GM21381 (cell line): Measurements from ENCODE around the gene HIPK4.
"Not testable (repeated sequence)": the region's sequence is repeated elsewhere in the genome, so short reads cannot be mapped to it uniquely, and the experiment has no call there.

ENCODE experiments used
- ATAC-seq: cut with Tn5 transposase; IDR thresholded peaks from one replicate; pipeline ENCODE4 v1.9.1; 2021; ENCODE audit warnings: mild to moderate bottlenecking, moderate library complexity; ENCODE audit not compliant: unreplicated experiment

Gene HIPK4

DNA sequence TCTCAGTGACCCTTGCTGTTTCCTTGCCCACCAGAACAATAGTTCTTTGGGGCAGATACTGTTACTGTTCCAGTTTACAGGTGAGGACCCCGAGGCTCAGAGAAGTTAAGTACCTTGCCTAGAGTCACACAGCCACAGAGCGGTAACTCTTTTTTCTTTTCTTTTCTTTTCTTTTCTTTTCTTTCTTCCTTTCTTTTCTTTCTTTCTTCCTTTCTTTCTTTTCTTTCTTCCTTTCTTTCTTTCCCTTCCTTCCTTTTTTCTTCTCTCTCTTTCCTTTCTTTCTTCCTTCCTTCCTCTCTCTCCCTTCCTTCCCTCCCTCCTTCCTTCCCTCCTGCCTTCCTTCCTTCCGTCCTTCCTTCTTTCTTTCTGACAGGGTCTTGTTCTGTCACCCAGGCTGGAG is 28.1 kb upstream of the HIPK4 start:
- ATAC-seq = no peak

DNA sequence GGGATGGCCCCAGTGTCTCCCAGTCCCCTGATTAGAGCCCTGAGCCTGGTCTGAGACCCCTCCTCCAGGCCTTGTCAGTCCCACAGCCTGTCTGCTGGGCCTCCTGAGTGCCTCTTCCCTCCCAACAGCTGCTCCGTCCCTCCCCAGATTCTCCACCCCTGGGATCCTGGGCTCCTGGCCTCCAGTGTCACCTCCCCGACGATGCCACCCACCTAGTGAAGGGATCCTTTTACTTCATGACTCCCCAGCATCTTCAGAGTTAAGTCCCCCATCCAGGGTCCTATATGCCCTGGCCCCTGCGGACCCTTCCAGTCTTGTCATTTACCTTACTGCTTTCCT is 27.6 kb upstream of the HIPK4 start:
- ATAC-seq = no peak

DNA sequence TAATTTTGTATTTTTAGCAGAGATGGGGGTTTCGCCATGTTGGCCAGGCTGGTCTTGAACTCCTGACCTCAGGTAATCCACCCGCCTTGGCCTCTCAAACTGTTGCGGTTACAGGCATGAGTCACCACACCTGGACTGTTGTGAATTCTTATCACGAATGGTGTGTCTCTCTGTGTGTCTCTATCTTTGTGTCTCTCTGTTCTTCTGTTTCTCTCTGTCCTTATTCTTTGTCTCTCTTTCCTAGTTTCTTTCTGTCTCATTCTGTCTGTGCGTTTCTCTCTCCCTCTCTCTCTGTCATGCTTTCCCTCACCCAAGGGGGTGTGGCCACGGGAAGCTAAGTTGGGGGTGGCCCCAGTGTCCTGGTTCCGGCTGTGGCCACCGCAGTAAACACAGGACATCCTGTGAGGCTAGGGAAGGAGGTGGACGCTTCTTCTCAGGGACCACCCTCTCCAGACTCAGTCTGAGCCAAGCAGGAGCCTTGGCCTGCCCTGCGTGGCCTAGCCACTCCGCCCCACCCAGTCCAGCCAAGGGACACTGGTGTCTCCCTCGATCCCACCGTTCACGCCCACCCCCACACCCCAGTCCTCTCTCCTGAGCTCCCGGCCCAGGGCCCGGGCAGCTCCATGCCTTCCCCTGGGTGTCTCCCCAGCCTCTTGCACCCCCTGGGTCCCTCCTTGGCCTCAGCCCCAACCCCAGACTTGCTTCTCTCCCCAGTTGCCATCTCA is 27.1 kb upstream of the HIPK4 start:
- no peak for ATAC-seq

DNA sequence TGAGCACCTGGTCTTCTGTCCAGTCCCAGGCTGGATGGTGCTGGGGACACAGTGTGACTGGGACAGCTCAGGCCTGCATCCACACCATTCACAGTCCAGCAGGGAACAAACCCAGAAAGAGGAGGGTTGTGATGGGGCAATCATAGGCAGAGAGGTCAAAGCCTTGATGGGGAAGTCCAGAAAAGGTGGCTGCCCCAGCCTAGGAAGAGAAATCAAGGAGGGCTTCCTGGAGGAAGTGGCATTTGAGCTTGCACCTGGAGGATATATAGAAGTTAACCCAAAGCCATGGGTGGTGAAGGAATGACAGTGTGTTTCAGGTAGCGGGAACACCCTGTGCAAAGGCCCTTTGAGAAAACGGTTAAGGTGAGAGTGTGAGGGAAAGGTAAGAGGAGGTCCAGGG is 25.8 kb upstream of the HIPK4 start:
- no peak for ATAC-seq

DNA sequence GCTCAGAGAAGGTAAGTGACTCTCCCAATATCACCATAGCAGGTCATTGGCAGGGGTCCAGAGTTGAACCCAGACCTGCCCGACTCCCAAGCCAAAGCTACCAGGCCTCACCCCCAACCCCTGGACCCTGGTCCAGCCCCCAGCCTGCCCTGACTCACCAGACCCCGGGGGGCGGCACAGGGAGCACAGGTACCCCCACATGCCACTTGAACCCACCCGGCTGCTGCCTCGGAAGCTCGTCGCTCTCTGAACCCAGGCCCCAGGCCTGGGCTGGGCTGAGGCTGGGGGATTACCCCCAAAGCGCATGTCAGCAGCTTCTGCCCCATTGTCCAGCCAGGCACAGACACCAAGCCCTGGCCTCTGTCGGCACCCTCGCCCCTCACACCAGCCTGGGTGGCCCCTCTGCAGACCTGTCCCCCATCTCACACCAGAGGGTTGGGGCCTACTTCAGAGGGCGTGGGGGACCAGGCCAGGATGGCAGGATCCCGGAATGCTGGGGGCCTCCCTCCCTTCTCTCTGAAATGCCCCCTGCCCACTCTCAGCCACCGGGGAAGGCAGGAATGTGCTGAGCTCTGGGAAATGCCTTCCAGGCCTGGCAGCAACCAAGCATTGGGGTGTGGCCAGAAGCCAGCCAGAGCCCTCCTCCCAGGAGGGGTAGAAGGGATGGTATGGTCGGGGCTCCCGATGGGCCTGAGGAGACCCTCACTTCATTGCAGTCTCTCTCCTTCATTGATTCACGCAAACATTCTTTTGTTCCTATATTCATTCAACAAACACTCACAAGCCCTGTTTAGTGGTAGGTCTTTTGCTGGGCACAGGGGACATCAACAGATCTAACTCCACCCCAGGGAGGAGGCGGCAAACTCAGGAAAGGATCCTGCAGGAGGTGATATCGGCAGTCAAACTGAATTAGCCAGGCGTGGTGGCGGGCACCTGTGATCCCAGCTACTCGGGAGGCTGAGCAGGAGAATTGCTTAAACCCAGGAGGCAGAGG is 24.9 kb upstream of the HIPK4 start:
- no peak for ATAC-seq

DNA sequence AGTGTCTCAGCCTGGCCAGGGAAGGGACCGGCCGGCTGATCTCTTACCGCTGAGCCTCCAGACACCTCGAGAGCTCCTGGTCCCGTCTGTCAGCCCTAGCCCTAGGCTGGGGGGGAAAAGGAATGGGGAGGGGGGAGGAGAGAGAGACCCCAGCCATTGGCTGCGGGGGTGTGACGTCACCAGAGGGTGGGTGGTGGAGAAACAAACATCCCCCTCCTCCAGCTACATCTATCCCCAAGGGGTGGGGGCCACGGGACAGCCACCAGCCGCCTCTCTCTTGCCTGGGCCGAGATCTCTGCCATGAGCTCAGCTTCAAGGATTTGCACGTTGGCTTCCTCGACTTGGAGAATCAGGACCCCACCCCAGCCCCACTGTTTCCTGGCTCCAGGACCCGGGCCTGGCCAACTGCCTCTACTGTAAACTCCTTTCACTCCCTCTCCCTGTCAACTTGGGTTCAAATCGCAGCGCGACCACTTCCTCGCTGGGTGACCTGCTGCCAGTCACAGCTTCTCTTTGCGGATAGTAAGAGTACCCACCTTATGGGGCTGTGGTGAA is 23.4 kb upstream of the HIPK4 start, which contains the start of gene PRX:
TSS of gene PRX (minus strand) at position 88 of the 555 bp plus-strand sequence. CDS start 5,446 bp downstream, outside the sequence.
- ATAC-seq = no peak

DNA sequence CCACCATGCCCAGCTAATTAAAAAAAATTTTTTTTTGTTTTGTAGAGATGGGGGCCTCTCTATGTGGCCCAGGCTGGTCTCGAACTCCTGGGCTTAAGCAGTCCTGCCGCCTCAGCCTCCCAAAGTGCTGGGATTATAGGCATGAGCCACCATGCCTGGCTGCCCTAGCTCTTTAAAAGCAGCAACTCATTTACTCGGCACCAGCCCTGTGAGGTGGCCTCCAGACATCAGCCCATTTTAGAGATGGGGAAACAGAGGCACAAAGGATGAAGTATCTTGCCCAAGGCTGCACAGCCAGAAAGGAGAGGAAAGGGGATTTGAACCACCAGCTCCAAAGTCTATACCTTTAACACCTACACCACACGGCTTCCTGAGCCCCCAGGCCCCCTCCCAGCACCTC is 22.9 kb upstream of the HIPK4 start:
- ATAC-seq = no peak

DNA sequence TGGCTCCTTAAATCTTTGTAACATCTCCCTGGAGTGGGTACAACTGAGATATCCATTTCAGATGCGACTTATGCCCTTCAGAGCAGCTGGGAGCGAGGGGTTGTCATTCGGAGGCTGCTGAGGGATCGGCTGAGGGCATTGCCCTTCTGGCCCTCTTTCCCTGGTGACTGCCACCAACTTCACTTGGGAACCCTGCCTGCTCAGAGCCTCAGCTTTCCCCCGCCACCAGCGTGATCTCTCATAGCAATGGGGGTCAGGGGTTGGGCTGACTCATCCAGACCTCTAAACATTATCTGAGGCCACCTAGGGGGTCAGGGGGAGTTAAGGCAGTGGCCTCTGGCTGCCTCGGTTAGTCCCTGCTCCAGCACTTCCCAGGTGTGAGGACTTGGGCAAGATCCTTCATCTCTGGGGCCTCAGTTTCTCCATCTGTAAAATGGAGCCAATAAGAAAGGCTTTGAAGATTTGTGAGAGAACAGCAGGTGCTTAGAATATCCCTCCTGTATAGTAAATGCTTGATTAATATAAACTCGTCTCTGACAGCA is 22.0 kb upstream of the HIPK4 start:
- no peak for ATAC-seq

DNA sequence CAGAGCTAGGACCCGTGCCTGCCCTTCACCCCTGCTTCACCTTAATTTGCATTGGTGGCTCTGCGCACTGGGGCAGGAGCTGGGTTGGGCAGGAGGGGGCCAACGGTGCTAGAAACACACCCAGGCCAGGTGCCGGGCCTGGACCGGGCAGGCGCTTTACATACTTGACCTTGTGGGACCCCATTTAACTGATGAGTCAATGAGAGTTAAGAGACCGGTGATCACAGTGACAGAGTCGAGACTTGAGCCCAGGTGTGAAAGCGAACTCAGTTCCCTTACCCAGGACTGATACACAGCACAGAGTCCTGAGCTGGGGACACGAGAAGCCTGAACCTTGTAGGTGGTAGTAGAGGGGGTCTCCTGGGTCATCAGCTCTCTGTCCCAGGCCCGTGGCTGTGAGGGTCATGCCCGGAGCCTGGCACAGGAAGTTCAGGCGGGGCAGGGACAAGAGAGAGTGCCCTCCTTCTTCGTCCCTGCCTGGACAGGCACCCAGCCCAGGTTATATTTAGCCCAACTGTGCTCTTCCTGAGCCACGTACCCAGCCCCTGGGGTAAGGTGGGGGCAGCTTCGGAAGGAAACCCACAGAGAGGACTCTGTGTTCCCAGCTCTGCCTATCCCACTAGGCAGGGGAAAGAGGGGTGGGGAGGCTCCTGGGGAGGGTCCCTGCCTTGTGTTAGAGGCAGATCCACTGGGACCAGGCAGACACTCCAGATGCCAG is 21.3 kb upstream of the HIPK4 start:
- ATAC-seq = no peak

DNA sequence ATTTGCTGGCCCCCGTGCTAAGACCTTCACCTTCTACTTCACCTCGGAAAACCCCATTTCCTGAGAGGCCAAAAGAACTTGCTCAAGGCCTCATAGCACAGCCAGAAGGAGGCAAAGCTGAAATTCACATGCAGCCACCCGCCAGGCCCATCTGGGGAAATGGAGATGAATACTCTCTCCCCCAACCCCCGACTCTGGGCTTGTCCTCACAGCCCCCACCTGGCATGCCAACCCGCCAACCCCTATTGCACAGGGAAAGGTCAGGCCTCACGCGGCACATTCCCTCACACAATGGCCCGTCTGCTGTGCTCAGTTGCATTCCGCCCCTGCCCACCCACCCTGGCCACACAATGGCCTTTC is 20.0 kb upstream of the HIPK4 start:
- no peak for ATAC-seq

DNA sequence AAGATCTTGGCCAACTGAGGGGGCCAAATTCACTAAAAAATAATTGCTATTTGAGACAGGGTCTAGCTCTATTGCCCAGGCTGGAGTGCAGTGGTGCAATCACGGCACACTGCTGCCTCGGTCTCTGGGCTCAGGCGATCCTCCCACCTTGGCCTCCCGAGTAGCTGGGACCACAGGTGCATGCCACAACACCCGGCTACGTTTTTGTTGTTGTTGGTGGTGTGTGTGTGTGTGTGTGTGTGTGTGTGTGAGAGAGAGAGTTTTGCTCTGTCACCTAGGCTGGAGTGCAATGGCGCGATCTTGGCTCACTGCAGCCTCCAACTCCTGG is 18.6 kb upstream of the HIPK4 start:
- ATAC-seq = not testable (repeated sequence)

DNA sequence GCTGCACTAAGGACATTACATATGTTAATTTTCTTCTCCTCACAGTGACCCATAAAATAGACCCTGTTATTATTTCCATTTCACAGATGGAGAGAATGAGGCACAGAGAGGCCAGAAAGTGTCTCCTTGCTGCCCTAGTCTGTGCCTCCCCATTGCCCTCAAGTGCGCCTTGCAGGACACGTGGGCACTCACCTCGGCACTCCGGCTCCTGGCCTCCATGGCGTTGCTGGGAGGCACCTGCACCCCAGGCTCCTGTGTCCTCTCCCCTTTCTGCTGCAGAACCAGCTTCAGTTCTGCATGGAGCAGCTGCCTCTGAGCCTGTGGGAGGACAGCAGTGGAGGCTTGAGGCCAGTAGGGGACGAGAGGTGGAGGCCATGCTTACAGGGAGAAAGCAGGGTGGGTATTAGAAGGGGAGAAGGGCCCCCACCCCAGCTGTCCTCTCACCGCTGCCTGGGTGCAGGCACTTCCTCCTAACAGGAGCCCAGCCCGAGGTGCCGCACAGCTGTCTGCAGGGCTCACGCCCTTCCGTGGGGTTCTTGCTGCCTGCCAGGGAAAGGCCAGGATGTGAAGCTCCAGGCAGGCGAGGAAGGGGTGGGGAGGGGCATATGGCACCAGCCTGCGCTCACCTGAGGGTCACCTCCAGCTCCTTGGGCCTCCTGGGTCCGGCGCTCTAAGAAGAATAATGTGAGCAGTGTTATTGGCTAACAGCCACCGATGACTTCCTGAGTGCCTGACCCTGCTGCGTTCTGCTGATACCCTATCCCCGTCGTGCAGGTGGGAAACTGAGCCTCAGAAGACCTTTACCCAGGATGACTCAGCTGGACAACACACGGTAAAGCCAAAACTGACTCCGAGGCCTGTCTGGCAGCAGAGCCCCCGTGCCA is 18.0 kb upstream of the HIPK4 start:
- ATAC-seq = no peak

DNA sequence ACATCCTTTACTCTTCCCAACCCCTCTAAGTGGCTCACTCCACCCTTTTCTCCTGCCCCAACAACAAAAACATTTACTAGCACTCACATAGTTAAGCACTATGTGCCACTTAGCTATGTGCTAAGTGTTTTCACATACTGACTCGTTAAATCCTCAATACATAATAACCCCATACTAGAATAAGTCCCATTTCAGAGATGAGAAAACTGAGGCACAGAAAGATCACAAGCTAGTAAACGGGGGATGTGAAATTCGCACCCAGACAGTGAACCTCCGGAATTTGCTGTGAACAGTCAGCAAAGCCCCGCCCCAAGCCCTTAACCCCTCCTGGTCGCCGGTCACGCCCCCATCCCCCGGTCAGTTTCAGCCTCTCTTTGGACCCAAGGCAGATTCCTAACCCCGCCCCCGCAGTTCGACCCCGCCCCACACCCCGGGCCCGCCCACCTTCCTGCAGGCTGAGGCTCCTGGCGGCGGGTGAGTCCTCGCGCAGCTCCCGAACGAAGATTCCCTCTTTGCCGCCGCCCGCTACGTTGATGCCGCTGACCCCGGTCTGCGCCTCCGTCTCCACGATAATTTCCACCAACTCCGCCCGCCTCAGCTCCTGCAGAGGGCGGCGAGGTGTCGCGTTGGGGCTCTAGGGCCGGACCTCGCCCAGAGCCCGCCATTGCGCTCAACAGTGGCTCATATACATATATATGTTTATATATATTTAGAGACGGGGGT is 13.4 kb upstream of the HIPK4 start:
- peak; percentile 65 for ATAC-seq

DNA sequence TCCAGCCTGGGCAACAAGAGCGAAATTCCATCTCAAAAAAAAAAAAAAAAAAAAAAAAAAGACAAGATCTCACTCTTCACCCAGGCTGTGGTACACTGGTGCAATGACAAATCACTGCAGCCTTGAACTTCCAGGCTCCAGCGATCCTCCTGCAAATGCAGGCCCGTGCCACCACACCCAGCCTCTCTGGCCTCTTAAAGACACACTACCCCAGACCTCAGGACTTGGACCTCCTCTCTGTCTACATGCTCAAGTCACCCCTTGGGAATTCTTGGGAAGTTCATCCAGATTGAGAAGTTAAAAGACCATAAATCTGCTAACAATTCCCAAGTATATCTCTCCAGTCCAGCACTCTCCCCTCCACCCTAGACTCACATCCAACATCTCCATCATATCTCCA is 10.6 kb upstream of the HIPK4 start:
- no peak for ATAC-seq

DNA sequence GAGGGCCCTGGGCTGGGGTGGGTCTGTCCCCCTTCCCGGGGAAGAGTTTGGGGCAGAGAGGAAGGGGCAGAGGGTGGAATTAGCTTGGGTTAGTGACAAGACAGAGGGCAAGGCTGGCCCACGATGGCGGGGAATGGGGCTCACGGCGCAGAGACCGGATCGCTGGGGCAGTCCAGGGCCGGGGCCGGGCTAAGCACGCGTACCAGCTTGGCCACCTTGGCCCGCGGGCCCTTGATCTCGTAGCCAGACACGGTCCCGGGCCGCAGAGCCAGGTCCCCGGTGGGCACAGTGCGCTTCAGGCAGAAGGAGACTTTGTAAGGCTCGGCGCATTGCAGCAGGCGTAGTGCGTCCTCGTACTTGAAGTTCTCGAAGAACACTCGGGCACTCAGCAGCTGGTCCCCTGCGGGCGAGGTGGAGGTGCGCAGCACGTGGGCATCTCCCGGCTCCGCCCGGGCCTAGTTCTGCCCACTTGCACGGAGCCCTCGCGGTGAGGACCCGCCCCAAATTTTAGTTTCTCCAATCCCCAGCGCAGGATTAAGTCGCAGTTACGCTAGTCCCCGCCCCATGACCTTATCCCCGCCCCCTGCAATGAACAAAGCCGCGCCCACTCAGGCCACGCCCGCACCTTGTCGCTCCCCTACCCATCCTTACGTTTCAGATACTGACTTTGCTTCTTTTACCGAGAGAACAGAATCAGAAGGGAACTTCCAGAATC is 8.6 kb upstream of the HIPK4 start:
- ATAC-seq = no peak

DNA sequence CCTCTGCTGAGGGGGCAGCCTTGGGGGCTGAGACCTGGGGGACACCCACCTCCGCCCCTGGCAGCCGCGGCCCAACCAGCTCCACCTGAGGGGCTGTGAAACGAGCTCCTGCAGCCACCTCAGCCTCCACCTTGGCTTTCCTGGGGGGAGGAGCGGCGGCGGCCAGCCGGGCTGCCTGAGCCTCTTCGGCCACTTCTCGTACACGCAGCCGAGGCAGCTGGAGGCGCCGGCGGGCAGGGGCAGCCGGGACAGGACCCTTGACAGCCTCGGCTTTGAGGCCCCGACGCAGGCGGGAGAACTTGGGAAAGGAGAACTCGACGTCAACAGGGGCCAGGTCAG is 7.6 kb upstream of the HIPK4 start:
- no peak for ATAC-seq

DNA sequence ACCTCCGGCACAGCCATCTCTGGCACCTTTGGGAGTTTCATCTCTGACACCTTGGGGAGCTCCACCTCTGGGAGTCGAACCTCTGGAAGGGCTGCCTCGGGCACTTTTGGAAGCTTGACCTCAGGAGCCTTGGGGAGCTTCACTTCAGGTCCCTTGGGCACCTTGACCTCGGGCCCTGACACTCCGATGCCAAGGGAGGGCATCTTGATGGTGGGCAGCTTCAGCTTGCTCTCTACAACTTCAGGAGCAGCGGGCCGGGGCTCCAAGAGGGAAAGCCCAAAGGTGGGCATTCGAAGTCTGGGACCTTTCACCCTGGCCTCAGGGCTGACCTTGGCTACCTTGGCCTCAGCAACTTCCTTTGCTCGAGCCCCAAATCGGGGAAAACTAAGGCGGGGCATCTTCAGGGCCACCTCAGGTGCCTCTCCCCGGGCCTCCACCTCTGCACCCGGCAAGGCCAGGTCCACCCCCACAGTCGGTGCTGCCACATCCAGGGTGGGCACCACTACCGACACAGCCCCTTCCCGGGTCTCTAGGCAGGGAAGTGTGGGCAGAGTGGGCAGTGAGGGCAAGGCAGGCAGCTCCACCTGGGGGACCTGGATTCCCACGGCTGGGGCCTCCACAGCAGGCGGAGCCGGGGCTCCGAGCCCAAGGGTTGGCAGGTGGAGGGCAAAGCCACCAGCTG is 7.0 kb upstream of the HIPK4 start:
- no peak for ATAC-seq

DNA sequence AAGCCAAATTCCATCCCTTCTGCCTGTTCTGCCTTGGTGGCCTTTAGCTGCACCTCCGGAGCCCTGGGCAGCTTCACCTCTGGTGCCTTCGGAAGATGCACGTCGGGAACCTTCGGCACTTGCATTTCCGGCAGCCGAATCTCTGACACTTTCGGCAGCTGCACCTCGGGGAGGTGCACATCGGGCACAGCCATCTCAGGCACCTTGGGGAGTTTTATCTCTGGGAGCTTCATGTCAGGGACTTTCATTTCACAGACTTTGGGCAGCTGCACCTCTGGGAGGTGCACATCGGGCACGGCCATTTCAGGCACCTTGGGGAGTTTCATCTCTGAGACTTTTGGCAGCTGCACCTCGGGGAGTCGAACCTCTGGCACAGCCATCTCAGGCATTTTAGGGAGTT is 6.0 kb upstream of the HIPK4 start:
- no peak for ATAC-seq
